KMS-11 (cell line): ENCODE measurements around the gene GNAZ.
"Not testable (repeated sequence)": the region's sequence is repeated elsewhere in the genome, so short reads cannot be mapped to it uniquely, and the experiment has no call there.

Source experiments
- H2AFZ ChIP-seq: fragments of 200-600 bp; sonication (generic); 2 replicates; pipeline ENCODE4 v1.6.1; 2016; ENCODE audit warnings: antibody characterized with exemption, mixed run types, low read depth
- H3K27ac ChIP-seq: fragments of 200-600 bp; sonication (generic); 2 replicates; pipeline ENCODE4 v1.6.1; 2016; ENCODE audit warnings: mild to moderate bottlenecking, mixed run types
- H3K27me3 ChIP-seq: fragments of 200-600 bp; sonication (generic); 2 replicates; pipeline ENCODE4 v1.6.1; 2017; ENCODE audit warnings: mild to moderate bottlenecking, low read depth, mixed run types, moderate library complexity; ENCODE audit not compliant: insufficient read depth
- H3K36me3 ChIP-seq: fragments of 200-600 bp; sonication (generic); 2 replicates; pipeline ENCODE4 v1.6.1; 2017; ENCODE audit warnings: mild to moderate bottlenecking, mixed run types; ENCODE audit not compliant: insufficient read depth
- H3K4me1 ChIP-seq: fragments of 200-600 bp; sonication (generic); 2 replicates; pipeline ENCODE4 v1.6.1; 2016; ENCODE audit warnings: mild to moderate bottlenecking, low read depth, mixed run types; ENCODE audit not compliant: poor library complexity, severe bottlenecking
- H3K4me2 ChIP-seq: fragments of 200-600 bp; sonication (generic); 2 replicates; pipeline ENCODE4 v1.7.0; 2016; ENCODE audit warnings: mild to moderate bottlenecking, mixed run types
- H3K4me3 ChIP-seq: fragments of 200-600 bp; sonication (generic); IDR thresholded peaks from 2 replicates; pipeline ENCODE4 v1.6.1; 2017; ENCODE audit warnings: low read depth, low read length, mixed read lengths; ENCODE audit not compliant: insufficient read depth
- H3K79me2 ChIP-seq: fragments of 200-600 bp; sonication (generic); 2 replicates; pipeline ENCODE4 v1.6.1; 2016; ENCODE audit warnings: low read depth, mixed run types; ENCODE audit not compliant: insufficient read depth
- H3K9ac ChIP-seq: fragments of 200-600 bp; sonication (generic); 2 replicates; pipeline ENCODE4 v1.6.1; 2016; ENCODE audit warnings: mild to moderate bottlenecking, mixed run types
- H4K20me1 ChIP-seq: fragments of 200-600 bp; sonication (generic); 2 replicates; pipeline ENCODE4 v1.6.1; 2016; ENCODE audit warnings: mild to moderate bottlenecking, mixed run types; ENCODE audit not compliant: insufficient read depth
- CTCF ChIP-seq: fragments of 200-600 bp; sonication (generic); conservative IDR thresholded peaks from 2 replicates; pipeline ENCODE4 v1.6.1; 2017; ENCODE audit warnings: low read depth, mild to moderate bottlenecking, antibody characterized with exemption, low read length, moderate library complexity, mixed read lengths

GNAZ gene

GRCh38 chr22:23026777-23027176 is 43.5 kb upstream of the GNAZ start:
- Histone ChIP-seq H2AFZ (no peak overlapping the region; the same call in 1 of the 2 replicates), H3K4me1 (no peaks in the 10 kb centered on the region), H3K27me3 (no peaks in the 10 kb centered on the region), H3K27ac (no peak overlapping the region), H3K36me3 (no peaks in the 10 kb centered on the region), H4K20me1 (no peaks in the 10 kb centered on the region), H3K79me2 (no peaks in the 10 kb centered on the region), H3K9ac (no peak overlapping the region), H3K4me3 (no peak overlapping the region), H3K4me2 (no peak overlapping the region)
- TF ChIP-seq CTCF: no peak

- H3K27ac ChIP-seq, H3K4me2 ChIP-seq, H3K9ac ChIP-seq, H3K79me2 ChIP-seq, H3K36me3 ChIP-seq, H3K27me3 ChIP-seq, H2AFZ ChIP-seq, H3K4me3 ChIP-seq, H3K4me1 ChIP-seq, H4K20me1 ChIP-seq: not testable (repeated sequence)
These were observed 42.5 kb upstream of the GNAZ start for GRCh38 chr22:23027849-23028248.

GRCh38 chr22:23029521-23030228 is 40.6 kb upstream of the GNAZ start:
- H3K9ac ChIP-seq: no peak overlapping the region
- H3K4me2 ChIP-seq: no peak overlapping the region
- H3K27me3 ChIP-seq: no peaks in the 10 kb centered on the region
- no peaks in the 10 kb centered on the region for H4K20me1 ChIP-seq
- H3K27ac ChIP-seq: no peak overlapping the region
- no peaks in the 10 kb centered on the region for H3K79me2 ChIP-seq
- H3K4me3 ChIP-seq: no peak overlapping the region
- TF ChIP-seq CTCF: no peak
- H3K36me3 ChIP-seq: no peaks in the 10 kb centered on the region
- no peaks in the 10 kb centered on the region for H3K4me1 ChIP-seq
- H2AFZ ChIP-seq: no peak overlapping the region

- Histone ChIP-seq H2AFZ (no peak overlapping the region), H3K9ac (no peak overlapping the region), H3K27me3 (no peaks in the 10 kb centered on the region), H4K20me1 (no peaks in the 10 kb centered on the region), H3K36me3 (no peaks in the 10 kb centered on the region), H3K4me1 (no peaks in the 10 kb centered on the region), H3K27ac (no peak overlapping the region), H3K4me3 (no peak overlapping the region), H3K4me2 (no peak overlapping the region), H3K79me2 (no peaks in the 10 kb centered on the region)
- TF ChIP-seq CTCF: no peak
These were observed 38.9 kb upstream of the GNAZ start for GRCh38 chr22:23031381-23031780.

GRCh38 chr22:23031786-23032185 is 38.5 kb upstream of the GNAZ start:
- Histone ChIP-seq H4K20me1 (no peaks in the 10 kb centered on the region), H3K79me2 (no peaks in the 10 kb centered on the region), H3K27me3 (no peaks in the 10 kb centered on the region), H3K4me1 (no peaks in the 10 kb centered on the region), H3K4me2 (no peak overlapping the region), H3K27ac (no peak overlapping the region), H3K36me3 (no peaks in the 10 kb centered on the region), H3K4me3 (no peak overlapping the region), H3K9ac (no peak overlapping the region), H2AFZ (no peak overlapping the region)
- no peak for TF ChIP-seq CTCF
